ENCODE data around the gene P3H1. TPM values are rescaled to one million over a fixed set of nuclear protein-coding genes. Genes with fewer than 3 reads are reported as not detected.
"Not testable (repeated sequence)": the region's sequence is repeated elsewhere in the genome, so short reads cannot be mapped to it uniquely, and the experiment has no call there.

P3H1 gene
- total RNA-seq, 1 experiment from 2014 or later = 32.9 TPM

- no peaks in the 10 kb centered on the region; the same call in 1 of the 2 replicates for H3K79me2 ChIP-seq (ENCODE audit: insufficient read depth, low read length)
- BruUV-seq (replicated peaks) = no TSS peak
- TF ChIP-seq SIN3A (IDR thresholded peaks at IDR 0.05; ENCODE audit: low read depth) = no peak
- no peak for TF ChIP-seq ZFX (IDR thresholded peaks at IDR 0.05)
- TF ChIP-seq FOSL1 (IDR thresholded peaks at IDR 0.05; ENCODE audit: low read depth) = no peak
- TF ChIP-seq SP1 (IDR thresholded peaks at IDR 0.05; ENCODE audit: low read depth) = no peak
- no peak for TF ChIP-seq ZBTB33 (IDR thresholded peaks at IDR 0.05; ENCODE audit: extremely low read depth, insufficient replicate concordance, low read length)
- TF ChIP-seq EZH2 (IDR thresholded peaks at IDR 0.05) = no peak
- no peak for TF ChIP-seq CBX3 (IDR thresholded peaks at IDR 0.05; ENCODE audit: low read depth)
- no peak for TF ChIP-seq YY1 (IDR thresholded peaks at IDR 0.05; ENCODE audit: extremely low read depth, insufficient replicate concordance, low read depth, low read length)
- no peak for ATAC-seq
- no peaks in the 10 kb centered on the region for H3K9me2 ChIP-seq (ENCODE audit: insufficient read depth)
- POLR2A ChIA-PET = no interaction called here
- RAD21 ChIA-PET (ENCODE audit: low non-redundant PET in 1 of 2, low total read pairs in 2 of 2, uncharacterized antibody in 2 of 2, unreplicated experiment in 2 of 2) = no interaction called here
- H3K36me3 ChIP-seq (ENCODE audit: control insufficient read depth in 1 of 2, insufficient read depth in 2 of 2, low read length in 2 of 2) = no peaks in the 10 kb centered on the region
- no peaks in the 10 kb centered on the region for H3K27me3 ChIP-seq (ENCODE audit: insufficient read depth, low read length)
- H3K4me3 ChIP-seq (replicated peaks in 1 of 2; ENCODE audit: low read depth in 1 of 2, low read length in 2 of 2) = no peak overlapping the region
- no peak overlapping the region for H2AFZ ChIP-seq (ENCODE audit: low read depth, low read length, poor library complexity, severe bottlenecking)
- H3K9ac ChIP-seq (ENCODE audit: low read length) = no peak overlapping the region
- DNase-seq (ENCODE audit: low read depth, low spot score) = no peak
- CTCF ChIA-PET = no interaction called here
- no peak overlapping the region for H3K4me2 ChIP-seq (ENCODE audit: low read length)
- H3K4me1 ChIP-seq (ENCODE audit: control insufficient read depth in 1 of 2, insufficient read depth in 2 of 2, low read length in 2 of 2) = peaks cover 0 to 4% of the 10 kb centered on the region in 2 experiments; a peak in 1 of 4 replicates
- no peaks in the 10 kb centered on the region for H3K9me3 ChIP-seq (ENCODE audit: control insufficient read depth in 1 of 2, insufficient read depth in 1 of 2, low read depth in 1 of 2, low read length in 2 of 2)
- H4K20me1 ChIP-seq (ENCODE audit: insufficient read depth) = no peaks in the 10 kb centered on the region
- intact Hi-C loops (cut with micrococcal nuclease) = no loop called here
- no peak overlapping the region for H3K27ac ChIP-seq (ENCODE audit: low read depth, low read length)
These were observed 46.0 kb downstream of the P3H1 start for GRCh38 chr1:42720868-42721267.

GRCh38 chr1:42714441-42714840, 52.4 kb downstream of the P3H1 start:
- H3K9me3 ChIP-seq (ENCODE audit: control insufficient read depth in 1 of 2, insufficient read depth in 1 of 2, low read depth in 1 of 2, low read length in 2 of 2); POLR2A ChIA-PET; H3K27me3 ChIP-seq (ENCODE audit: insufficient read depth, low read length); H3K9ac ChIP-seq (ENCODE audit: low read length); H3K4me3 ChIP-seq (replicated peaks in 1 of 2; ENCODE audit: low read depth in 1 of 2, low read length in 2 of 2); H3K4me2 ChIP-seq (ENCODE audit: low read length); H3K27ac ChIP-seq (ENCODE audit: low read depth, low read length); ATAC-seq; H4K20me1 ChIP-seq (ENCODE audit: insufficient read depth); DNase-seq (ENCODE audit: low read depth, low spot score); intact Hi-C loops (cut with micrococcal nuclease); BruUV-seq (replicated peaks); H2AFZ ChIP-seq (ENCODE audit: low read depth, low read length, poor library complexity, severe bottlenecking); H3K9me2 ChIP-seq (ENCODE audit: insufficient read depth); H3K4me1 ChIP-seq (ENCODE audit: control insufficient read depth in 1 of 2, insufficient read depth in 2 of 2, low read length in 2 of 2); CTCF ChIA-PET; RAD21 ChIA-PET (ENCODE audit: low non-redundant PET in 1 of 2, low total read pairs in 2 of 2, uncharacterized antibody in 2 of 2, unreplicated experiment in 2 of 2): not testable (repeated sequence)
- peaks cover 0 to 16% of the 10 kb centered on the region in 2 experiments; a peak in 2 of 4 replicates for H3K36me3 ChIP-seq (ENCODE audit: control insufficient read depth in 1 of 2, insufficient read depth in 2 of 2, low read length in 2 of 2)
- peaks cover 48% of the 10 kb centered on the region for H3K79me2 ChIP-seq (ENCODE audit: insufficient read depth, low read length)

Data from HCT116 (cell line).